H1 (cell line): ENCODE results near the gene MMP12. TPM values are rescaled to one million over a fixed set of nuclear protein-coding genes. Genes with fewer than 3 reads are reported as not detected.

Source experiments
- CTCF ChIA-PET: fragments of 300-600 bp; sonication (Branson Sonifier 250); formaldehyde crosslinking; loops from one replicate; lab custom pipeline; 2021; ENCODE audit not compliant: partially characterized antibody; lab: Charles Lee
- POLR2A ChIA-PET: fragments of 300-600 bp; sonication (Branson Sonifier 250); formaldehyde crosslinking; loops from one replicate; lab custom pipeline; 2021; ENCODE audit warnings: inconsistent platforms; ENCODE audit not compliant: partially characterized antibody; lab: Charles Lee
- DNase-seq, 2 experiments: peaks; one replicate each; pipeline versions ENCODE4 v3.0.0 to v3.0.0-alpha.2; 2010 to 2022; ENCODE audit warnings: low spot score in 2 of 2, low read depth in 1 of 2, mixed read lengths in 1 of 2
- FAIRE-seq: peaks from 2 replicates; lab custom pipeline; 2011; peaks lifted over from hg19 to GRCh38; lab: Jason Lieb, UNC
- H2AFZ ChIP-seq: 2 replicates; pipeline ENCODE4 v1.8.1; 2012; ENCODE audit warnings: low read length, inconsistent platforms
- H2AK5ac ChIP-seq: 2 replicates; pipeline ENCODE4 v1.6.1; 2013; ENCODE audit warnings: low read depth, low read length
- H2BK120ac ChIP-seq: replicated peaks from 2 replicates; pipeline ENCODE3; 2013; ENCODE audit warnings: low read depth, low read length, inconsistent platforms
- H2BK12ac ChIP-seq: 2 replicates; pipeline ENCODE4 v1.6.1; 2013; ENCODE audit warnings: low read depth, low read length
- H2BK15ac ChIP-seq: 2 replicates; pipeline ENCODE4 v1.6.1; 2013; ENCODE audit warnings: low read length
- H2BK20ac ChIP-seq: 2 replicates; pipeline ENCODE4 v1.6.1; 2013; ENCODE audit warnings: low read length
- H2BK5ac ChIP-seq: 2 replicates; pipeline ENCODE4 v1.6.1; 2013; ENCODE audit warnings: low read depth, low read length
- H3K14ac ChIP-seq: 2 replicates; pipeline ENCODE4 v1.6.1; 2013; ENCODE audit warnings: inconsistent platforms; ENCODE audit not compliant: insufficient read length
- H3K18ac ChIP-seq: 2 replicates; pipeline ENCODE4 v1.6.1; 2013; ENCODE audit warnings: low read length; ENCODE audit errors: extremely low read depth
- H3K23ac ChIP-seq: 2 replicates; pipeline ENCODE4 v1.6.1; 2013; ENCODE audit warnings: inconsistent platforms; ENCODE audit not compliant: insufficient read length
- H3K23me2 ChIP-seq: 2 replicates; pipeline ENCODE4 v1.6.1; 2013; ENCODE audit warnings: low read depth, low read length
- H3K27ac ChIP-seq: 2 replicates; pipeline ENCODE4 v1.6.1; 2011; ENCODE audit warnings: low read depth, low read length, inconsistent platforms
- H3K27me3 ChIP-seq, 4 experiments: replicated peaks in 1 of 4; 1 replicate in 1 of 4; 2 replicates in 3 of 4; pipeline versions ENCODE4 v1.6.1 to v1.8.1; 2011 to 2013; ENCODE audit warnings: low read length in 3 of 4, mild to moderate bottlenecking in 3 of 4, inconsistent platforms in 2 of 4, mixed read lengths in 2 of 4, moderate library complexity in 1 of 4; ENCODE audit not compliant: control insufficient read depth in 3 of 4, insufficient read depth in 3 of 4; ENCODE audit errors: extremely low read depth in 1 of 4
- H3K36me3 ChIP-seq, 4 experiments: 2 replicates each; pipeline versions ENCODE4 v1.6.1 to v1.8.1; 2011 to 2013; ENCODE audit warnings: mild to moderate bottlenecking in 4 of 4, low read length in 3 of 4, moderate library complexity in 2 of 4, control low read depth in 1 of 4, inconsistent platforms in 1 of 4; ENCODE audit not compliant: insufficient read depth in 4 of 4, control insufficient read depth in 2 of 4
- H3K4ac ChIP-seq: replicated peaks from 2 replicates; pipeline ENCODE3; 2013; ENCODE audit warnings: low read length, low read depth, mixed read lengths, inconsistent platforms; ENCODE audit not compliant: insufficient read length
- H3K4me1 ChIP-seq, 4 experiments: replicated peaks in 1 of 4; 1 replicate in 1 of 4; 2 replicates in 3 of 4; pipeline versions ENCODE4 v1.6.1 to v1.8.1; 2011 to 2013; ENCODE audit warnings: low read length in 3 of 4, inconsistent platforms in 2 of 4, mixed read lengths in 1 of 4; ENCODE audit not compliant: insufficient read depth in 4 of 4, control insufficient read depth in 3 of 4
- H3K4me2 ChIP-seq, 2 experiments: 2 replicates each; pipeline versions ENCODE4 v1.6.1 to v1.8.1; 2011 to 2013; ENCODE audit warnings: low read depth in 2 of 2, low read length in 2 of 2, control low read depth in 1 of 2, inconsistent platforms in 1 of 2, mild to moderate bottlenecking in 1 of 2; ENCODE audit not compliant: insufficient read depth in 1 of 2
- H3K4me3 ChIP-seq, 4 experiments: fragments of 200-600, 300-600 bp in 1 of 4; sonication (generic), shearing (Covaris generic), sonication (Bioruptor Twin) in 1 of 4; 2 replicates each; pipeline versions ENCODE4 v1.5.1 to v1.8.1; 2011 to 2016; ENCODE audit warnings: low read length in 4 of 4, low read depth in 3 of 4, control low read depth in 2 of 4, inconsistent platforms in 2 of 4, mild to moderate bottlenecking in 2 of 4, mixed read lengths in 1 of 4, moderate library complexity in 1 of 4; ENCODE audit not compliant: insufficient read depth in 2 of 4; ENCODE audit errors: extremely low read depth in 1 of 4
- H3K56ac ChIP-seq: replicated peaks from 2 replicates; pipeline ENCODE3; 2013; ENCODE audit warnings: low read depth, mild to moderate bottlenecking, mixed read lengths, low read length, inconsistent platforms; ENCODE audit not compliant: insufficient read length
- H3K79me1 ChIP-seq: 2 replicates; pipeline ENCODE4 v1.6.1; 2013; ENCODE audit warnings: low read depth, low read length, control low read depth
- H3K79me2 ChIP-seq, 2 experiments: 2 replicates each; pipeline versions ENCODE4 v1.6.1 to v1.8.1; 2012 to 2013; ENCODE audit warnings: low read length in 2 of 2, mild to moderate bottlenecking in 2 of 2, inconsistent platforms in 1 of 2; ENCODE audit not compliant: insufficient read depth in 2 of 2, control insufficient read depth in 1 of 2
- H3K9ac ChIP-seq, 4 experiments: replicated peaks in 1 of 4; 1 replicate in 1 of 4; 2 replicates in 3 of 4; pipeline versions ENCODE4 v1.6.1 to v1.8.1; 2011 to 2013; ENCODE audit warnings: low read depth in 3 of 4, low read length in 3 of 4, control low read depth in 2 of 4, mild to moderate bottlenecking in 2 of 4, moderate library complexity in 2 of 4, inconsistent platforms in 1 of 4; ENCODE audit errors: extremely low read depth in 1 of 4
- H3K9me3 ChIP-seq, 2 experiments: 2 replicates each; pipeline versions ENCODE4 v1.6.1 to v1.8.1; 2012 to 2013; ENCODE audit warnings: mild to moderate bottlenecking in 2 of 2, moderate library complexity in 2 of 2, control low read depth in 1 of 2, inconsistent platforms in 1 of 2, low read depth in 1 of 2, low read length in 1 of 2, mixed read lengths in 1 of 2; ENCODE audit not compliant: insufficient read depth in 2 of 2
- H4K20me1 ChIP-seq, 2 experiments: replicated peaks in 1 of 2; 2 replicates each; pipeline versions ENCODE3 to v1.8.1; 2011 to 2013; ENCODE audit warnings: inconsistent platforms in 2 of 2, low read length in 2 of 2, mild to moderate bottlenecking in 1 of 2; ENCODE audit not compliant: insufficient read depth in 2 of 2, control insufficient read depth in 1 of 2
- H4K5ac ChIP-seq: 2 replicates; pipeline ENCODE4 v1.6.1; 2013; ENCODE audit warnings: low read length, low read depth, mixed read lengths, inconsistent platforms; ENCODE audit not compliant: insufficient read length
- H4K8ac ChIP-seq: 2 replicates; pipeline ENCODE4 v1.8.0; 2013; ENCODE audit warnings: mild to moderate bottlenecking, moderate library complexity, low read length, inconsistent platforms; ENCODE audit not compliant: insufficient read depth; ENCODE audit errors: extremely low read depth
- H4K91ac ChIP-seq: replicated peaks from 2 replicates; pipeline ENCODE3; 2013; ENCODE audit warnings: low read length, mixed read lengths, inconsistent platforms; ENCODE audit not compliant: insufficient read length
- ASH2L ChIP-seq: fragments of 200-600, 300-600 bp; sonication (generic); IDR thresholded peaks from one replicate; pipeline ENCODE4 v1.7.1; 2017; ENCODE audit warnings: low read length
- CEBPB ChIP-seq: IDR thresholded peaks from 2 replicates; pipeline ENCODE4 v1.6.1; 2012; ENCODE audit warnings: low read depth, low read length
- EP300 ChIP-seq, 2 experiments: IDR thresholded peaks; 1 replicate in 1 of 2; 2 replicates in 1 of 2; pipeline ENCODE4 v1.6.1; 2011 to 2012; ENCODE audit warnings: low read depth in 2 of 2, low read length in 2 of 2, mild to moderate bottlenecking in 2 of 2, borderline replicate concordance in 1 of 2, inconsistent platforms in 1 of 2, moderate library complexity in 1 of 2
- FOSL1 ChIP-seq: IDR thresholded peaks from 2 replicates; pipeline ENCODE4 v1.6.1; 2011; ENCODE audit warnings: mild to moderate bottlenecking, low read depth, low read length, moderate library complexity; ENCODE audit not compliant: insufficient read depth
- GTF2F1 ChIP-seq: IDR thresholded peaks from 2 replicates; pipeline ENCODE4 v1.6.1; 2012; ENCODE audit warnings: low read depth, low read length, improper control_type of control experiment, borderline replicate concordance
- KDM1A ChIP-seq: fragments of 200-600, 300-600 bp; sonication (generic); IDR thresholded peaks from 2 replicates; pipeline ENCODE4 v1.7.1; 2016; ENCODE audit warnings: mild to moderate bottlenecking, low read length, borderline replicate concordance
- NANOG ChIP-seq: IDR thresholded peaks from 2 replicates; pipeline ENCODE4 v1.6.1; 2011; ENCODE audit warnings: low read length, low read depth, mild to moderate bottlenecking, inconsistent platforms; ENCODE audit not compliant: insufficient read depth, poor library complexity, severe bottlenecking
- ZNF274 ChIP-seq: IDR thresholded peaks from 2 replicates; pipeline ENCODE4 v1.7.0; 2012; ENCODE audit warnings: low read length, borderline replicate concordance; ENCODE audit errors: extremely low read depth
- WGBS, 2 experiments: shearing (Covaris generic) in 1 of 2; methylation state at CpG; one replicate each; pipeline versions ENCODE4 v1.1.6 to v1.1.7; 2013 to 2015; ENCODE audit warnings: low lambda C conversion rate in 2 of 2, mixed read lengths in 2 of 2, inconsistent platforms in 1 of 2, low coverage in 1 of 2, missing lambda C conversion rate in 1 of 2; ENCODE audit not compliant: insufficient replicate concordance in 2 of 2, insufficient coverage in 1 of 2, insufficient read length in 1 of 2; ENCODE audit errors: extremely low coverage in 1 of 2, missing lambda C conversion rate in 1 of 2; 5-methylcytosine and 5-hydroxymethylcytosine counted together
- polyA plus RNA-seq, 7 experiments: library from polyadenylated mRNA; depleted of rRNA in 3 of 7; stranded (reverse) in 5 of 7; unstranded in 2 of 7; fragments of >200 nt in 5 of 7; fragments of 200-250 nt in 2 of 7; gene quantifications; 1 replicate in 5 of 7; 2 replicates in 1 of 7; 4 replicates in 1 of 7; pipeline versions ENCODE4 v1.2.1 to v1.2.3, GENCODE V29; 2011 to 2013; ENCODE audit warnings: missing spikeins in 2 of 7, mixed read lengths in 2 of 7
- total RNA-seq: library from RNA; stranded (reverse); fragmentation: NEBNext Ultra II Directional; extraction: Animal tissue kit (Norgen Biotek cat#: 25700); gene quantifications from 2 replicates; pipeline ENCODE4 v1.2.1, GENCODE V29; 2021
- TF ChIP-seq, protein P1 (sequence below): IDR thresholded peaks from 2 replicates; pipeline ENCODE4 v1.6.1; 2012; ENCODE audit warnings: inconsistent platforms

MMP12 gene
- total and polyA plus RNA-seq, 2 of the 8 experiments (the other 6 are each of a cell fraction or from before 2014, with no cell fraction given) = not detected

DNA sequence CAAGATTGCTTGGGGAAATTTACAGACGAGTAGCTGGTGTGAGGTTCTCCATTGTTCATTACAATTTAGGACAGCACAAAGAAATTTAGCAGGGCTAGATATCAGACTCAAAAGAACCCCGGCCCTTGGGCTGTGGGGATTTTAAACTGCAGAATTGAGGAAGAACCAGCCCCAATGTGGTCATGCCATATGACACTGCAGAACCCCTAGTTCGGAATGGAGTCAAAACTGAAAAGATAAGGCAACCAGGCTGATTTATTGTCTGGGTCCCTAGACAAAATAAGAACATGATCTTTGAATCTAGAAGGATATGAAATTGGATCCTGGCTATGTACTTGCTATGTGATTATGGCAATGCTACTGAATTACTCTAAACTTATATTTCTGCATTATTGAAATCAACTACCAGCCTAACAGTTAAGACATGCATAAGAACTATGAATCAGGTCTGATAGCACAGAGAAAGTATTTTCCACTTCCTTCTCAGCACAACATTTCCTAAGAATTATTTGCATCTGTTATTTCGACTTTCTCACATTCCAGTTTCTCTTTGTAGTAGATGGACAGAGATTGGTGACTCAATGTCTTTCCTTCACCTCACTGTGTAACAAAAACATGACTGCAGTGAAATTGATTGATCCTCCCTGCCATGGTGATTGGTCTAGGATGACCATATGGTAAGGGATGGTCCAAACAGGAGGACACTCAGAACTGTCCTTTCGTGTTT lies 44.6 kb downstream of the MMP12 start:
- Histone ChIP-seq H3K18ac (no peak overlapping the region), H3K79me2 (no peaks in the 10 kb centered on the region), H3K23me2 (no peaks in the 10 kb centered on the region), H3K4me3 (no peak overlapping the region), H3K23ac (no peak overlapping the region), H4K91ac (no peak overlapping the region), H3K36me3 (no peaks in the 10 kb centered on the region), H2AK5ac (peak overlapping the region; percentile 94; the same call in 1 of the 2 replicates), H2BK12ac (0 out of 2 replicates have a peak overlapping the region, but pooled peaks have one; percentile 46), H3K56ac (no peak overlapping the region), H4K8ac (no peak overlapping the region), H4K5ac (no peak overlapping the region), H3K4me1 (no peaks in the 10 kb centered on the region), H3K9me3 (peaks cover 0 to 6% of the 10 kb centered on the region in 2 experiments; a peak in 1 of 4 replicates), H3K4ac (no peak overlapping the region), H3K27ac (no peak overlapping the region), H4K20me1 (no peaks in the 10 kb centered on the region), H3K9ac (no peak overlapping the region), H3K79me1 (no peaks in the 10 kb centered on the region), H2BK5ac (no peak overlapping the region), H3K4me2 (no peak overlapping the region), H3K27me3 (no peaks in the 10 kb centered on the region; a peak in 2 of 7 replicates), H2BK20ac (no peak overlapping the region), H2BK120ac (no peak overlapping the region), H2BK15ac (no peak overlapping the region), H3K14ac (no peak overlapping the region), H2AFZ (no peak overlapping the region)
- WGBS, 2 experiments = 88% methylated on average over 5 of the region's 5 CpGs; no CpG with 5 or more reads in 1 of the 2 experiments
- no peak for FAIRE-seq
- CTCF ChIA-PET = interaction anchor here (0.7 to 3.1 kb wide), 15 partner anchors 11 to 117 kb away, joined by 3 to 21 read pairs (median 6); partner anchors contain the start of gene MMP1
- POLR2A ChIA-PET = no interaction called here
- no peak for DNase-seq
- TF ChIP-seq ASH2L (no peak), FOSL1 (no peak), GTF2F1 (no peak), CEBPB (no peak), KDM1A (no peak), EP300 (IDR thresholded peaks at IDR 0.05; ENCODE audit: borderline replicate concordance in 1 of 2, low read depth in 2 of 2, low read length in 2 of 2) (no peak), ZNF274 (no peak), NANOG (no peak)
- TF ChIP-seq, protein P1, sequence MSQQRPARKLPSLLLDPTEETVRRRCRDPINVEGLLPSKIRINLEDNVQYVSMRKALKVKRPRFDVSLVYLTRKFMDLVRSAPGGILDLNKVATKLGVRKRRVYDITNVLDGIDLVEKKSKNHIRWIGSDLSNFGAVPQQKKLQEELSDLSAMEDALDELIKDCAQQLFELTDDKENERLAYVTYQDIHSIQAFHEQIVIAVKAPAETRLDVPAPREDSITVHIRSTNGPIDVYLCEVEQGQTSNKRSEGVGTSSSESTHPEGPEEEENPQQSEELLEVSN = no peak
